Calu3 (cell line): ENCODE data around the gene CEACAM21. TPM values are rescaled to one million over a fixed set of nuclear protein-coding genes. Genes with fewer than 3 reads are reported as not detected.

ENCODE experiments used
- BruUV-seq: library from RNA; stranded (reverse); fragments of 400-500 nt; replicated peaks from 2 replicates; lab custom pipeline; 2021; lab: Mats Ljungman, UMichigan
- CTCF ChIA-PET: fragments of 300-600 bp; sonication (Branson Sonifier 250); formaldehyde crosslinking; loops from one replicate; lab custom pipeline; 2022; ENCODE audit warnings: antibody characterized with exemption; lab: Charles Lee
- DNase-seq: peaks from one replicate; pipeline ENCODE4 v3.0.0; 2022
- H3K27ac Mint-ChIP-seq: one replicate; pipeline ENCODE4 v1.8.0; 2022; ENCODE audit warnings: mixed read lengths; ENCODE audit not compliant: unreplicated experiment
- H3K27me3 Mint-ChIP-seq: one replicate; pipeline ENCODE4 v1.8.0; 2022; ENCODE audit warnings: mixed read lengths; ENCODE audit not compliant: unreplicated experiment
- H3K36me3 Mint-ChIP-seq: one replicate; pipeline ENCODE4 v1.8.0; 2022; ENCODE audit warnings: mild to moderate bottlenecking, moderate library complexity, mixed read lengths; ENCODE audit not compliant: insufficient read depth, unreplicated experiment
- H3K4me1 Mint-ChIP-seq: one replicate; pipeline ENCODE4 v1.8.0; 2022; ENCODE audit warnings: mild to moderate bottlenecking, low read depth, mixed read lengths; ENCODE audit not compliant: unreplicated experiment
- H3K4me3 Mint-ChIP-seq: one replicate; pipeline ENCODE4 v1.8.0; 2022; ENCODE audit warnings: mild to moderate bottlenecking, low read depth, moderate library complexity, mixed read lengths; ENCODE audit not compliant: unreplicated experiment
- H3K9me3 Mint-ChIP-seq: one replicate; pipeline ENCODE4 v1.8.0; 2022; ENCODE audit warnings: low read depth, mixed read lengths; ENCODE audit not compliant: unreplicated experiment
- intact Hi-C: fragments of 100-400 bp; cut with micrococcal nuclease; formaldehyde crosslinking; loops from one replicate; pipeline ENCODE4 v1.10.0; 2022; ENCODE audit not compliant: unreplicated experiment
- total RNA-seq: library from RNA; stranded (reverse); gene quantifications from 2 replicates; pipeline ENCODE4 v1.2.3, GENCODE V29; 2022
- TF ChIP-seq, protein P1 (sequence below): fragments of 200-600 bp; IDR thresholded peaks from one replicate; pipeline ENCODE4 v1.8.0; 2022; ENCODE audit warnings: antibody characterized with exemption; ENCODE audit not compliant: unreplicated experiment

CEACAM21 gene
- total RNA-seq, 1 experiment from 2014 or later, result not detected

DNA sequence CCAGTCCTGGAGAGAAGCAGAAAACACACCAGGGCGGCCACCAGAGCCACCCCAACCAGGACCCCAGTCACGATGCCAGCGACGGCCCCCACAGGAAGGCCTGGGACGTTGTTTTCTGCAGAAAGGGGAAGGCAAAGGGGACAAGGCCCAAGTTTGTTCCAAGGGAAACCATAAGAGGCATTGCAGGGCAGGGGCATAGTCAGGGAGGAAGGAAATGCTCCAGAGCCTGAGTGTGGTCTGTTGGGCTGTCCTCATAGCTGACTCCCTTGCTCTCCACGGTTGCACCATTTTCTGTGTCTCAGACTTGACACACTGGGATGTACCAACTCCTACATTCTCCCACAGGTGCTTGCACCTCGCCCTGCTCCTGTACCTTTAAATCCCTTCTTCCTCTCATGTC, 45.7 kb downstream of the CEACAM21 start:
- no peak for DNase-seq
- Mint-ChIP-seq H3K27ac (no peak overlapping the region), H3K9me3 (no peaks in the 10 kb centered on the region), H3K27me3 (peaks cover 100% of the 10 kb centered on the region), H3K4me3 (no peak overlapping the region), H3K4me1 (no peaks in the 10 kb centered on the region), H3K36me3 (no peaks in the 10 kb centered on the region)
- TF ChIP-seq, protein P1, sequence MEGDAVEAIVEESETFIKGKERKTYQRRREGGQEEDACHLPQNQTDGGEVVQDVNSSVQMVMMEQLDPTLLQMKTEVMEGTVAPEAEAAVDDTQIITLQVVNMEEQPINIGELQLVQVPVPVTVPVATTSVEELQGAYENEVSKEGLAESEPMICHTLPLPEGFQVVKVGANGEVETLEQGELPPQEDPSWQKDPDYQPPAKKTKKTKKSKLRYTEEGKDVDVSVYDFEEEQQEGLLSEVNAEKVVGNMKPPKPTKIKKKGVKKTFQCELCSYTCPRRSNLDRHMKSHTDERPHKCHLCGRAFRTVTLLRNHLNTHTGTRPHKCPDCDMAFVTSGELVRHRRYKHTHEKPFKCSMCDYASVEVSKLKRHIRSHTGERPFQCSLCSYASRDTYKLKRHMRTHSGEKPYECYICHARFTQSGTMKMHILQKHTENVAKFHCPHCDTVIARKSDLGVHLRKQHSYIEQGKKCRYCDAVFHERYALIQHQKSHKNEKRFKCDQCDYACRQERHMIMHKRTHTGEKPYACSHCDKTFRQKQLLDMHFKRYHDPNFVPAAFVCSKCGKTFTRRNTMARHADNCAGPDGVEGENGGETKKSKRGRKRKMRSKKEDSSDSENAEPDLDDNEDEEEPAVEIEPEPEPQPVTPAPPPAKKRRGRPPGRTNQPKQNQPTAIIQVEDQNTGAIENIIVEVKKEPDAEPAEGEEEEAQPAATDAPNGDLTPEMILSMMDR, result no peak
- CTCF ChIA-PET, result interaction anchor here (0.7 kb wide), 1 partner anchor 19 kb away, joined by 3 read pairs; no protein-coding TSS in a partner anchor
- intact Hi-C loops, result no loop called here
- no TSS peak for BruUV-seq

DNA sequence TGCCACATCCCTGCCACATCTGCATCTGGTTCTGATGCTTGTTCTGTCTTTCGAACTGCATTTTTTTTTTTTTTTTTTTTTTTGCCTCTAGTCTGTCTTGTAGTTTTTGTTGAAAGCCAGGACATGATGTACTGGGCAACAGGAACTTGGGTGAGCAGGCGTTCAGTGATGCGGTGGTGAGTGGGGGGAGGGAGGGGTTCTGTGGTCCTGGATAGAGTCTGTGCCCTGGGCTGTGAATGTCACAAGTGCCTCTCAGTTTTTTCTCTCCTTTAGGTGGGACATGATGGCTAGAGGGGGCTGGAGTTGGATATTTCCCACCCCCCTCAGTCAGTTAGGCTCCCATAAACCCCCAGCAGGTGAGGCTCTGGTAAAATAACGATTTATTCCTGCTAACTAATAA, 47.4 kb downstream of the CEACAM21 start:
- DNase-seq, result no peak
- Mint-ChIP-seq H3K36me3 (no peaks in the 10 kb centered on the region), H3K4me1 (no peaks in the 10 kb centered on the region), H3K9me3 (no peaks in the 10 kb centered on the region), H3K27ac (no peak overlapping the region), H3K27me3 (peaks cover 100% of the 10 kb centered on the region), H3K4me3 (no peak overlapping the region)
- CTCF ChIA-PET, result no interaction called here
- TF ChIP-seq, protein P1, result no peak
- no TSS peak for BruUV-seq
- intact Hi-C loops, result no loop called here

DNA sequence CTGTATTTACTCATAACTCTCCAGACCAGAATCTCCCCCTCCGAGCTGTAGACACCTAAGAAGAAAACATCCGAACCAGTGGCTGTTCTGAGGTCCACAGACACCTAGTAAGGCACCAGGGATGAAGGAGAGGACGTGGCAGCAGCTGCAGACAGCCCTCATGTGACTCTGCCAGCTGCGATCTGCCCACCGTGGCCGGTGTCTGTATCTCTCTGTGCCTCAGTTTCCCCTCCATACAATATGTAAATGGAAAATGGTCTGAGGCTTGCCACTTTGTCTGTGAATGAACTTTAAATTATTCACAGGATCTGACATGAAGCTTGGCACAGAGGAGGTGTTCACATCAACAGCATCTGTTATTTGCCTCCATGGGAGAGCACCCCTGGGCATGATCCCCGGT, 48.5 kb downstream of the CEACAM21 start:
- Mint-ChIP-seq H3K27me3 (peaks cover 100% of the 10 kb centered on the region), H3K4me3 (no peak overlapping the region), H3K36me3 (no peaks in the 10 kb centered on the region), H3K4me1 (no peaks in the 10 kb centered on the region), H3K9me3 (no peaks in the 10 kb centered on the region), H3K27ac (no peak overlapping the region)
- no TSS peak for BruUV-seq
- no peak for DNase-seq
- CTCF ChIA-PET, result no interaction called here
- TF ChIP-seq, protein P1, result no peak
- intact Hi-C loops, result no loop called here

DNA sequence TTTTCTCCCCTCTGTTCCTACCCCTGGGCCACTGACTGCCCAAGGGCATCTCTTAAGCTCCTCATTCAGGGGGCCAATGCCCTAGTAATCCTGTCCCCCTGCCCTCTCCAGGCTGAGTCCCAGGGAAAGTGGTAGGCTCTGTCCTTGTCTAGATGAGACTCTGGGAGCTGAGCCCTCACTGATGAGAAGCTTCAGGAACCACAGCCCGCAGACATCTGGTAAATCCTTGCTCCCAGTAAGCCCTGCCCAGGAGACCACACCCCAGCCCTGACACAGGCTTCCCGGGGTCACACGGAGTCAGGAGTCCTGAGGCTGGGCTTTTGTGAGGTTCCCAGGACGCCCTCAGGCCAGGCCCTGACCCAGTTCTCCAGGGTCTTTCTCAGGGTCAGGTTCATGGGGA, 49.0 kb downstream of the CEACAM21 start:
- Mint-ChIP-seq H3K4me1 (no peaks in the 10 kb centered on the region), H3K36me3 (no peaks in the 10 kb centered on the region), H3K4me3 (no peak overlapping the region), H3K27ac (no peak overlapping the region), H3K9me3 (peaks cover under 1% of the 10 kb centered on the region), H3K27me3 (peaks cover 100% of the 10 kb centered on the region)
- TF ChIP-seq, protein P1, result no peak
- DNase-seq, result no peak
- CTCF ChIA-PET, result no interaction called here
- intact Hi-C loops, result no loop called here
- no TSS peak for BruUV-seq
